Heart left ventricle (tissue), 13 donors: ENCODE results near the gene ADAM17.

Source experiments
- POLR2A ChIP-seq, 2 donors: fragments of 450-650 bp; IDR thresholded peaks; one replicate each; pipeline ENCODE4 v1.6.1; 2017; ENCODE audit warnings: antibody characterized with exemption in 2 of 2, mild to moderate bottlenecking in 2 of 2, moderate library complexity in 2 of 2
- TF ChIP-seq, protein P1 (sequence below), 12 donors: fragments of 200-600 bp; sonication (generic) in 4 of 12; IDR thresholded peaks; one replicate each; pipeline versions ENCODE4 v1.5.0 to v1.8.0; 2018 to 2022; ENCODE audit warnings: antibody characterized with exemption in 12 of 12, mild to moderate bottlenecking in 5 of 12
- donor health status: ischemic (EF 13 %, LVEDD 7.1; RV severe dilation, severe dysfunction).
- donor health status: DM: no; HTN: yes; CAD: no.
- donor health status: DM: no; HTN: no; CAD: no.
- donor health status: ischemic (EF 25% LVEDD 6.9; RV normal size, moderate dysfunction).
- donor health status: ischemic (EF 25% LVEDD 5.7; RV mildly dilated, moderate dysfunction).
- donor health status: ischemic (EF 35%, LVEDD 5.7; RV mildly dilated, moderate dysfunction).
- donor health status: nonischemic (EF 11% LVEDD 7.7; RV severe dilation, severe dysfunction).
- donor health status: DM: yes; HTN: yes; CAD: no.
- donor health status: PGD.
- donor health status: ischemic (EF 29% LVEDD 5.4; RV normal size, mild dysfunction).
- donor health status: nonischemic (EF 23%, LVEDD 6.1; RV moderate dilation, normal function).

DNA sequence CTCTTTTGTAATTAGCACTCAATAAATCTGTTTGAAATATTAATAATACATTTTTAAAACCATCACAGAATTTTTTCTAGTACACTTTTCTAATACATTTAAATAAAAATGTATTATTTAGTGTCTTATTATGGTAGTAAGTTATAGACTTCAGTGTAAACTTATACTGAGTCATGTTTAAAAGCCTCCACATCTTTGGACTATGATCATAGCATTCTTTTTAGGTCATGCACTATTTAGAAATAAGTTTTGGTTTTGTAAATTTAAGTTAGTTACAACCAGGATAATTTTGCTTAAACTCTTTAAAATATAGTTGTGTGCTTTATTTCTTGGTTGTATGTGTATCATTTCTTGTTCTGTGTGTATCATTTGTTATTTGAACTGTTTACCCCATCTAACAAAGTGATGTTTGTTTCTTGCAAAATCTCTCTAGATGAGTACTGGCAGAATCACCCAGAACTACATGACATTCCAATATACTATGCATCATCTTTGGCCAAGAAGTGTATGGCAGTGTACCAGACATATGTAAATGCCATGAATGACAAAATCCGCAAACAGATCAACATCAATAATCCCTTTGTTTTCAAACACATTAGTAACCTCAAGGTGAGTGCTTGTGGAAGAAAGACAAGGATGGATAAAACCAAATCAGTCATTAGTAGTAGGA, 115.4 kb downstream of the ADAM17 start:
- TF ChIP-seq, protein P1, sequence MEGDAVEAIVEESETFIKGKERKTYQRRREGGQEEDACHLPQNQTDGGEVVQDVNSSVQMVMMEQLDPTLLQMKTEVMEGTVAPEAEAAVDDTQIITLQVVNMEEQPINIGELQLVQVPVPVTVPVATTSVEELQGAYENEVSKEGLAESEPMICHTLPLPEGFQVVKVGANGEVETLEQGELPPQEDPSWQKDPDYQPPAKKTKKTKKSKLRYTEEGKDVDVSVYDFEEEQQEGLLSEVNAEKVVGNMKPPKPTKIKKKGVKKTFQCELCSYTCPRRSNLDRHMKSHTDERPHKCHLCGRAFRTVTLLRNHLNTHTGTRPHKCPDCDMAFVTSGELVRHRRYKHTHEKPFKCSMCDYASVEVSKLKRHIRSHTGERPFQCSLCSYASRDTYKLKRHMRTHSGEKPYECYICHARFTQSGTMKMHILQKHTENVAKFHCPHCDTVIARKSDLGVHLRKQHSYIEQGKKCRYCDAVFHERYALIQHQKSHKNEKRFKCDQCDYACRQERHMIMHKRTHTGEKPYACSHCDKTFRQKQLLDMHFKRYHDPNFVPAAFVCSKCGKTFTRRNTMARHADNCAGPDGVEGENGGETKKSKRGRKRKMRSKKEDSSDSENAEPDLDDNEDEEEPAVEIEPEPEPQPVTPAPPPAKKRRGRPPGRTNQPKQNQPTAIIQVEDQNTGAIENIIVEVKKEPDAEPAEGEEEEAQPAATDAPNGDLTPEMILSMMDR (IDR thresholded peaks at IDR 0.05) = no peak
- TF ChIP-seq POLR2A (IDR thresholded peaks at IDR 0.05) = no peak
